ENCODE measurements around the gene RPL14. TPM values are rescaled to one million over a fixed set of nuclear protein-coding genes. Genes with fewer than 3 reads are reported as not detected.

Gene RPL14
- total and polyA plus RNA-seq, 2 of the 13 experiments (the other 11 are each of a cell fraction or from before 2014, with no cell fraction given): 502 to 1,291 TPM

- TF ChIP-seq ISX (CRISPR knock-in tag; conservative IDR thresholded peaks at IDR 0.05): no peak
- peak; percentile 71 for TF ChIP-seq ZGPAT (CRISPR knock-in tag; IDR thresholded peaks at IDR 0.05)
- peak; percentile 65; the same call in 1 of the 2 replicates for TF ChIP-seq THAP9 (CRISPR knock-in tag; IDR thresholded peaks at IDR 0.05; ENCODE audit: borderline replicate concordance)
- TF ChIP-seq ISL2 (CRISPR knock-in tag; IDR thresholded peaks at IDR 0.05): peak; percentile 43
- TF ChIP-seq MXD3 (CRISPR knock-in tag; IDR thresholded peaks at IDR 0.05): no peak
- 0 out of 2 replicates have a peak, but pooled peaks have one; percentile 66 for TF ChIP-seq ZFP90 (CRISPR knock-in tag; IDR thresholded peaks at IDR 0.05; ENCODE audit: borderline replicate concordance)
- TF ChIP-seq ZNF644 (CRISPR knock-in tag; IDR thresholded peaks at IDR 0.05; ENCODE audit: low read depth): no peak
- peak; percentile 89 for TF ChIP-seq ZFX (CRISPR knock-in tag; IDR thresholded peaks at IDR 0.05; ENCODE audit: low read depth)
- TF ChIP-seq TCF12 (IDR thresholded peaks at IDR 0.05): no peak
- TF ChIP-seq TCF12 (CRISPR knock-in tag; IDR thresholded peaks at IDR 0.05): no peak
- TF ChIP-seq TBX2 (CRISPR knock-in tag; IDR thresholded peaks at IDR 0.05; ENCODE audit: borderline replicate concordance): peak; percentile 67
- peak; percentile 59; the same call in 1 of the 2 replicates for TF ChIP-seq HOXA3 (CRISPR knock-in tag; IDR thresholded peaks at IDR 0.05)
- TF ChIP-seq ZNF790 (CRISPR knock-in tag; IDR thresholded peaks at IDR 0.05; ENCODE audit: borderline replicate concordance): 0 out of 2 replicates have a peak, but pooled peaks have one; percentile 30
- no peak for TF ChIP-seq RAD51 (IDR thresholded peaks at IDR 0.05; ENCODE audit: borderline replicate concordance)
Measured at GRCh38 chr3:40476478-40477470, 19.6 kb downstream of the RPL14 start, which contains the start of gene ZNF619 (continued).
